Neuronal stem cell (in vitro differentiated cells): Measurements from ENCODE around the gene TSPAN1.

ENCODE experiments used
- DNase-seq: peaks from one replicate; pipeline ENCODE4 v3.0.0-alpha.2; 2013; ENCODE audit warnings: low spot score
- H2AFZ ChIP-seq: one replicate; pipeline ENCODE4 v1.6.1; 2013; ENCODE audit warnings: mild to moderate bottlenecking, low read length, inconsistent platforms
- H2AK5ac ChIP-seq: 2 replicates; pipeline ENCODE4 v1.6.1; 2013; ENCODE audit warnings: low read depth, mild to moderate bottlenecking, inconsistent platforms, low read length, moderate library complexity, mixed read lengths
- H2BK120ac ChIP-seq: 2 replicates; pipeline ENCODE4 v1.6.1; 2013; ENCODE audit warnings: low read depth, mild to moderate bottlenecking, inconsistent platforms, low read length, moderate library complexity, mixed read lengths
- H2BK12ac ChIP-seq: one replicate; pipeline ENCODE4 v1.6.1; 2013; ENCODE audit warnings: low read length, inconsistent platforms
- H2BK15ac ChIP-seq: 2 replicates; pipeline ENCODE4 v1.6.1; 2013; ENCODE audit warnings: mild to moderate bottlenecking, low read length, inconsistent platforms, mixed read lengths
- H2BK5ac ChIP-seq: one replicate; pipeline ENCODE4 v1.6.1; 2013; ENCODE audit warnings: inconsistent platforms, mild to moderate bottlenecking, low read length, moderate library complexity
- H3K14ac ChIP-seq: one replicate; pipeline ENCODE4 v1.6.1; 2013; ENCODE audit warnings: low read length, inconsistent platforms
- H3K18ac ChIP-seq: 2 replicates; pipeline ENCODE4 v1.6.1; 2013; ENCODE audit warnings: low read length, inconsistent platforms
- H3K23ac ChIP-seq: 2 replicates; pipeline ENCODE4 v1.6.1; 2013; ENCODE audit warnings: low read depth, mild to moderate bottlenecking, mixed read lengths, low read length, inconsistent platforms; ENCODE audit not compliant: poor library complexity
- H3K27ac ChIP-seq: replicated peaks from 3 replicates; pipeline ENCODE4 v1.5.1; 2013; ENCODE audit warnings: low read length, inconsistent platforms
- H3K27me3 ChIP-seq, 3 experiments: 2 replicates each; pipeline ENCODE4 v1.6.1; 2013; ENCODE audit warnings: low read length in 3 of 3, mild to moderate bottlenecking in 2 of 3, inconsistent platforms in 1 of 3, low read depth in 1 of 3, mixed read lengths in 1 of 3, moderate library complexity in 1 of 3; ENCODE audit not compliant: control insufficient read depth in 3 of 3, insufficient read depth in 3 of 3
- H3K36me3 ChIP-seq, 2 donors: replicated peaks in 1 of 2; 2 replicates each; pipeline ENCODE4 v1.6.1; 2013; ENCODE audit warnings: low read length in 2 of 2; ENCODE audit not compliant: control insufficient read depth in 2 of 2, insufficient read depth in 2 of 2
- H3K4ac ChIP-seq: 2 replicates; pipeline ENCODE4 v1.6.1; 2013; ENCODE audit warnings: inconsistent platforms, mild to moderate bottlenecking, low read length, moderate library complexity
- H3K4me1 ChIP-seq, 2 donors: 1 replicate in 1 of 2; 2 replicates in 1 of 2; pipeline ENCODE4 v1.6.1; 2013; ENCODE audit warnings: low read length in 2 of 2, low read depth in 1 of 2; ENCODE audit not compliant: control insufficient read depth in 2 of 2, insufficient read depth in 1 of 2
- H3K4me2 ChIP-seq: one replicate; pipeline ENCODE4 v1.6.1; 2013; ENCODE audit warnings: mild to moderate bottlenecking, low read length, inconsistent platforms; ENCODE audit not compliant: insufficient read depth, poor library complexity, severe bottlenecking
- H3K4me3 ChIP-seq, 2 donors: 2 replicates each; pipeline ENCODE4 v1.5.1; 2013; ENCODE audit warnings: low read length in 2 of 2, mild to moderate bottlenecking in 2 of 2, inconsistent platforms in 1 of 2, moderate library complexity in 1 of 2
- H3K79me1 ChIP-seq: one replicate; pipeline ENCODE4 v1.6.1; 2013; ENCODE audit warnings: low read depth, mild to moderate bottlenecking, inconsistent platforms, low read length, moderate library complexity
- H3K9ac ChIP-seq: one replicate; pipeline ENCODE4 v1.6.1; 2013; ENCODE audit warnings: mild to moderate bottlenecking, low read depth, low read length, inconsistent platforms; ENCODE audit not compliant: poor library complexity
- H3K9me3 ChIP-seq, 2 donors: replicated peaks in 1 of 2; 2 replicates each; pipeline versions ENCODE3 to v1.6.1; 2013; ENCODE audit warnings: low read length in 2 of 2, mild to moderate bottlenecking in 2 of 2, inconsistent platforms in 1 of 2, low read depth in 1 of 2, mixed read lengths in 1 of 2, moderate library complexity in 1 of 2; ENCODE audit not compliant: control insufficient read depth in 2 of 2, insufficient read depth in 1 of 2
- H4K8ac ChIP-seq: one replicate; pipeline ENCODE4 v1.6.1; 2013; ENCODE audit warnings: low read depth, mild to moderate bottlenecking, inconsistent platforms, low read length, moderate library complexity
- H4K91ac ChIP-seq: one replicate; pipeline ENCODE4 v1.6.1; 2013; ENCODE audit warnings: low read length, low read depth, mild to moderate bottlenecking, inconsistent platforms; ENCODE audit not compliant: poor library complexity
- WGBS, 2 donors: extraction: QIAGEN DNeasy Blood & Tissue Kit; methylation state at CpG; one replicate each; pipeline ENCODE4 v1.1.7; 2013; ENCODE audit warnings: missing lambda C conversion rate in 2 of 2, mixed read lengths in 1 of 2; ENCODE audit not compliant: insufficient read length in 2 of 2, insufficient replicate concordance in 1 of 2; ENCODE audit errors: extremely low coverage in 2 of 2; 5-methylcytosine and 5-hydroxymethylcytosine counted together

TSPAN1 gene

GRCh38 chr1:46169811-46170454, 5.0 kb upstream of the TSPAN1 start:
- Histone ChIP-seq H2BK12ac (no peak overlapping the region), H3K9me3 (no peaks in the 10 kb centered on the region), H2BK5ac (no peak overlapping the region), H3K27ac (no peak overlapping the region), H3K4ac (no peak overlapping the region), H3K4me2 (no peak overlapping the region), H3K79me1 (no peaks in the 10 kb centered on the region), H2AFZ (no peak overlapping the region), H2AK5ac (no peak overlapping the region), H4K91ac (no peak overlapping the region), H3K4me1 (peaks cover 7 to 23% of the 10 kb centered on the region in 2 donors), H3K23ac (no peak overlapping the region), H4K8ac (no peak overlapping the region), H3K18ac (no peak overlapping the region), H3K36me3 (no peaks in the 10 kb centered on the region), H3K14ac (no peak overlapping the region), H3K9ac (no peak overlapping the region), H3K27me3 (peaks cover 0 to 39% (median 15%) of the 10 kb centered on the region in 3 experiments), H2BK15ac (no peak overlapping the region), H3K4me3 (no peak overlapping the region), H2BK120ac (no peak overlapping the region)
- no peak for DNase-seq
- WGBS, 2 donors: no CpG with 5 or more reads among the region's 3 CpGs

- H3K9me3 ChIP-seq: no peaks in the 10 kb centered on the region
- H3K18ac ChIP-seq: no peak overlapping the region
Measured at GRCh38 chr1:46171351-46171750, 3.5 kb upstream of the TSPAN1 start.

GRCh38 chr1:46171871-46172270, 3.0 kb upstream of the TSPAN1 start:
- no CpG with 5 or more reads among the region's 6 CpGs for WGBS, 2 donors
- H2BK12ac ChIP-seq: no peak overlapping the region
- peak overlapping the region; percentile 7 for H3K18ac ChIP-seq
- no peak overlapping the region for H3K9ac ChIP-seq
- no peak overlapping the region for H3K4me2 ChIP-seq
- H2BK5ac ChIP-seq: peak overlapping the region; percentile 19
- H2AFZ ChIP-seq: no peak overlapping the region
- H3K27me3 ChIP-seq: peaks cover 0 to 33% (median 9%) of the 10 kb centered on the region in 3 experiments
- peak overlapping the region; percentile 11 for H2AK5ac ChIP-seq
- no peak for DNase-seq
- no peaks in the 10 kb centered on the region for H3K36me3 ChIP-seq
- no peaks in the 10 kb centered on the region for H3K79me1 ChIP-seq
- H3K23ac ChIP-seq: no peak overlapping the region
- no peaks in the 10 kb centered on the region for H3K9me3 ChIP-seq
- no peak overlapping the region for H4K8ac ChIP-seq
- no peak overlapping the region for H2BK15ac ChIP-seq
- no peak overlapping the region for H4K91ac ChIP-seq
- H3K4me3 ChIP-seq: no peak overlapping the region
- no peak overlapping the region for H3K27ac ChIP-seq
- H3K4ac ChIP-seq: no peak overlapping the region
- H2BK120ac ChIP-seq: no peak overlapping the region
- peak overlapping the region; percentile 5 for H3K14ac ChIP-seq
- peaks cover 7 to 21% of the 10 kb centered on the region in 2 donors for H3K4me1 ChIP-seq

More at GRCh38 chr1:46171351-46171750, 3.5 kb upstream of the TSPAN1 start:
- peak overlapping the region; percentile 19 for H2BK5ac ChIP-seq
- H3K4me3 ChIP-seq: no peak overlapping the region
- H4K8ac ChIP-seq: no peak overlapping the region
- peaks cover 0 to 37% (median 14%) of the 10 kb centered on the region in 3 experiments for H3K27me3 ChIP-seq
- no CpG with 5 or more reads among the region's 8 CpGs for WGBS, 2 donors
- peaks cover 7 to 25% of the 10 kb centered on the region in 2 donors for H3K4me1 ChIP-seq
- no peaks in the 10 kb centered on the region for H3K36me3 ChIP-seq
- H3K9ac ChIP-seq: no peak overlapping the region
- no peak overlapping the region for H3K27ac ChIP-seq
- H3K4ac ChIP-seq: no peak overlapping the region
- peak overlapping the region; percentile 56 for H2BK15ac ChIP-seq
- no peak overlapping the region for H4K91ac ChIP-seq
- H3K14ac ChIP-seq: no peak overlapping the region
- no peak overlapping the region for H3K23ac ChIP-seq
- no peak overlapping the region for H2AFZ ChIP-seq
- H2BK12ac ChIP-seq: peak overlapping the region; percentile 4
- no peak for DNase-seq
- no peak overlapping the region for H3K4me2 ChIP-seq
- peak overlapping the region; percentile 11 for H2AK5ac ChIP-seq
- H2BK120ac ChIP-seq: no peak overlapping the region
- no peaks in the 10 kb centered on the region for H3K79me1 ChIP-seq

- Histone ChIP-seq H3K36me3 (no peaks in the 10 kb centered on the region), H3K4me3 (no peak overlapping the region), H2AK5ac (no peak overlapping the region), H3K9ac (no peak overlapping the region), H3K14ac (no peak overlapping the region), H2BK120ac (no peak overlapping the region), H3K18ac (no peak overlapping the region), H3K4me2 (no peak overlapping the region), H3K79me1 (no peaks in the 10 kb centered on the region), H3K23ac (no peak overlapping the region), H4K91ac (no peak overlapping the region), H2BK15ac (no peak overlapping the region), H2BK5ac (no peak overlapping the region), H3K9me3 (no peaks in the 10 kb centered on the region), H3K4ac (no peak overlapping the region), H3K4me1 (peaks cover 7 to 18% of the 10 kb centered on the region in 2 donors), H4K8ac (no peak overlapping the region), H3K27me3 (peaks cover 0 to 31% (median 5%) of the 10 kb centered on the region in 3 experiments), H2AFZ (no peak overlapping the region), H3K27ac (no peak overlapping the region), H2BK12ac (no peak overlapping the region)
- no peak for DNase-seq
- no CpG with 5 or more reads among the region's 4 CpGs for WGBS, 2 donors
Measured at GRCh38 chr1:46172321-46172720, 2.6 kb upstream of the TSPAN1 start.
